K562 (cell line): ENCODE data around the gene GAB1. TPM values are rescaled to one million over a fixed set of nuclear protein-coding genes. Genes with fewer than 3 reads are reported as not detected.

Experiments
- ATAC-seq: fragments of 200-7000 bp; cut with Tn5 transposase; 3 replicates; pipeline ENCODE4 v1.9.1; 2020; ENCODE audit warnings: moderate library complexity
- BruUV-seq: library from RNA; stranded (reverse); fragments of 400-500 nt; replicated peaks from 2 replicates; lab custom pipeline; 2021; lab: Mats Ljungman, UMichigan
- CTCF ChIA-PET: fragments of 300-600 bp; formaldehyde crosslinking; extraction: SDS; loops from one replicate; lab custom pipeline; 2021; ENCODE audit warnings: low intra/inter-chr PET ratio; lab: Yijun Ruan, JAX
- POLR2A ChIA-PET: fragments of 300-600, 350-650 bp; sonication (Branson Sonifier 250); formaldehyde crosslinking; extraction: SDS; loops from one replicate; lab custom pipeline; 2021; ENCODE audit warnings: antibody characterized with exemption, inconsistent platforms; lab: Yijun Ruan, JAX
- DNase-seq, 4 experiments: peaks; one replicate each; pipeline versions ENCODE4 v3.0.0 to v3.0.0-alpha.2; 2011 to 2018; ENCODE audit warnings: low spot score in 3 of 4, mixed read lengths in 3 of 4; ENCODE audit errors: extremely low read depth in 1 of 4
- FAIRE-seq: peaks from 2 replicates; lab custom pipeline; 2011; peaks lifted over from hg19 to GRCh38; lab: Jason Lieb, UNC
- H2AFZ ChIP-seq: 2 replicates; pipeline ENCODE4 v1.6.0; 2011; ENCODE audit warnings: low read depth, low read length, control low read depth, inconsistent platforms
- H3K27ac ChIP-seq: fragments of 200-600 bp; 3 replicates; pipeline ENCODE4 v1.8.0; 2011; ENCODE audit warnings: low read depth, mild to moderate bottlenecking, control low read depth, inconsistent platforms, low read length, moderate library complexity, mixed read lengths; ENCODE audit errors: extremely low read depth
- H3K27me3 ChIP-seq, 2 experiments: fragments of 300-600 bp in 1 of 2; 2 replicates in 1 of 2; 3 replicates in 1 of 2; pipeline versions ENCODE4 v1.6.0 to v1.8.0; 2011; ENCODE audit warnings: inconsistent platforms in 2 of 2, low read length in 2 of 2, mild to moderate bottlenecking in 1 of 2, mixed read lengths in 1 of 2, moderate library complexity in 1 of 2; ENCODE audit not compliant: control insufficient read depth in 2 of 2, insufficient read depth in 2 of 2
- H3K36me3 ChIP-seq: fragments of 300-600 bp; 3 replicates; pipeline ENCODE4 v1.8.0; 2011; ENCODE audit warnings: mild to moderate bottlenecking, low read length, inconsistent platforms; ENCODE audit not compliant: control insufficient read depth, insufficient read depth
- H3K4me1 ChIP-seq, 2 experiments: fragments of 200-600 bp in 1 of 2; replicated peaks in 1 of 2; 2 replicates in 1 of 2; 3 replicates in 1 of 2; pipeline versions ENCODE4 v1.5.1 to v1.8.0; 2011; ENCODE audit warnings: inconsistent platforms in 2 of 2, low read length in 2 of 2, mild to moderate bottlenecking in 1 of 2, mixed read lengths in 1 of 2, moderate library complexity in 1 of 2; ENCODE audit not compliant: control insufficient read depth in 2 of 2, insufficient read depth in 2 of 2
- H3K4me2 ChIP-seq: 2 replicates; pipeline ENCODE4 v1.6.1; 2011; ENCODE audit warnings: low read length, control low read depth, inconsistent platforms, mixed read lengths; ENCODE audit not compliant: insufficient read depth
- H3K4me3 ChIP-seq: fragments of 200-600 bp; sonication (generic), shearing (Covaris generic); 2 replicates; pipeline ENCODE4 v1.5.1; 2016; ENCODE audit warnings: control low read depth, inconsistent platforms
- H3K79me2 ChIP-seq: fragments of 200-600 bp; 3 replicates; pipeline ENCODE4 v1.8.0; 2011; ENCODE audit warnings: low read length, inconsistent platforms; ENCODE audit not compliant: control insufficient read depth, insufficient read depth
- H3K9ac ChIP-seq, 2 experiments: 2 replicates each; pipeline versions ENCODE4 v1.6.0 to v1.6.1; 2011; ENCODE audit warnings: low read depth in 2 of 2, low read length in 2 of 2, control low read depth in 1 of 2, inconsistent platforms in 1 of 2, mild to moderate bottlenecking in 1 of 2, mixed read lengths in 1 of 2; ENCODE audit not compliant: insufficient read depth in 1 of 2
- H3K9me1 ChIP-seq: one replicate; pipeline ENCODE4 v1.6.0; 2011; ENCODE audit warnings: inconsistent platforms, mild to moderate bottlenecking, low read length, moderate library complexity; ENCODE audit not compliant: control insufficient read depth, insufficient read depth
- H3K9me3 ChIP-seq: replicated peaks from 2 replicates; pipeline ENCODE4 v1.5.1; 2011; ENCODE audit warnings: low read depth, low read length, inconsistent platforms; ENCODE audit not compliant: control insufficient read depth, insufficient read depth
- H4K20me1 ChIP-seq: replicated peaks from 2 replicates; pipeline ENCODE4 v1.6.1; 2011; ENCODE audit warnings: low read length, inconsistent platforms, mixed read lengths; ENCODE audit not compliant: control insufficient read depth, insufficient read depth
- FOXM1 ChIP-seq, 2 experiments: fragments of 450-650 bp in 1 of 2; sonication (generic) in 1 of 2; formaldehyde crosslinking in 1 of 2; IDR thresholded peaks; 2 replicates each; pipeline versions ENCODE4 v1.6.1 to v1.9.0; 2017 to 2022; ENCODE audit warnings: low read depth in 2 of 2, mild to moderate bottlenecking in 2 of 2, missing genetic modification reagents in 1 of 2, moderate library complexity in 1 of 2
- TEAD1 ChIP-seq, 2 experiments: fragments of 450-650 bp in 1 of 2; sonication (generic) in 1 of 2; formaldehyde crosslinking; IDR thresholded peaks; 2 replicates each; pipeline versions ENCODE4 v1.4.0 to v1.8.0; 2020 to 2022; ENCODE audit warnings: mild to moderate bottlenecking in 2 of 2, missing genetic modification reagents in 1 of 2
- XRCC4 ChIP-seq: IDR thresholded peaks from one replicate; pipeline ENCODE4 v1.6.1; 2011; ENCODE audit not compliant: insufficient read depth, insufficient read length; ENCODE audit errors: extremely low read depth
- ZBTB33 ChIP-seq: sonication (generic); formaldehyde crosslinking; IDR thresholded peaks from 2 replicates; pipeline ENCODE4 v1.8.1; 2023; ENCODE audit warnings: mild to moderate bottlenecking, missing genetic modification reagents
- ZNF253 ChIP-seq: fragments of 250-450 bp; sonication (Bioruptor Pico); conservative IDR thresholded peaks from 2 replicates; pipeline ENCODE4 v1.6.1; 2021; ENCODE audit warnings: mild to moderate bottlenecking
- ZNF512 ChIP-seq: IDR thresholded peaks from 2 replicates; pipeline ENCODE4 v1.6.1; 2016; ENCODE audit warnings: missing genetic modification characterization, missing compliant biosample characterization
- ZSCAN32 ChIP-seq: fragments of 450-650 bp; formaldehyde crosslinking; IDR thresholded peaks from 2 replicates; pipeline ENCODE4 v1.4.0; 2020; ENCODE audit warnings: mild to moderate bottlenecking, moderate library complexity
- WGBS: fragments of 100-300 bp; shearing (Covaris generic); methylation state at CpG from one replicate; pipeline ENCODE4 v1.1.6; 2016; ENCODE audit warnings: low coverage, mixed read lengths; ENCODE audit not compliant: insufficient coverage; ENCODE audit errors: missing lambda C conversion rate; 5-methylcytosine and 5-hydroxymethylcytosine counted together
- in situ Hi-C: fragments of 300-500 bp; cut with MboI; formaldehyde crosslinking; loops from 4 replicates; pipeline ENCODE4 v1.15.0; 2018; ENCODE audit warnings: inconsistent platforms, mixed read lengths
- intact Hi-C: fragments of 100-400 bp; cut with micrococcal nuclease; formaldehyde crosslinking; loops from 2 replicates; pipeline ENCODE4 v1.14.2; 2022
- polyA plus RNA-seq, 8 experiments: library from polyadenylated mRNA; depleted of rRNA in 4 of 8; stranded (reverse) in 5 of 8; unstranded in 3 of 8; fragments of >200 nt; fragmentation: Nextera tagmentation in 2 of 8; fragmentation: Illumina TruSeq in 1 of 8; extraction: Ambion mirVana in 2 of 8; extraction: Trizol in 1 of 8; gene quantifications; 2 replicates each; pipeline versions ENCODE4 v1.2.1 to v1.2.3, GENCODE V29; 2011 to 2014; ENCODE audit warnings: inconsistent platforms in 1 of 8, missing spikeins in 1 of 8
- total RNA-seq, 7 experiments: library from RNA; depleted of rRNA in 6 of 7; stranded (reverse); fragments of >200 nt in 6 of 7; fragmentation: Illumina TruSeq in 2 of 7; extraction: Trizol in 2 of 7; gene quantifications; 2 replicates each; pipeline versions ENCODE4 v1.2.1 to v1.2.3, GENCODE V29; 2011 to 2021; ENCODE audit warnings: low replicate concordance in 1 of 7

The GAB1 gene
- total and polyA plus RNA-seq, 9 of the 15 experiments (the other 6 are each of a cell fraction or from before 2014, with no cell fraction given): 1.3 to 14.6 (median 7.5) TPM

- no peaks in the 10 kb centered on the region for H4K20me1 ChIP-seq
- DNase-seq (no peak), ATAC-seq (no peak), FAIRE-seq (peak; percentile 68)
- CTCF ChIA-PET: no interaction called here
- no peak overlapping the region for H3K4me3 ChIP-seq
- H3K4me2 ChIP-seq: peak overlapping the region; percentile 83
- WGBS: 43% methylated on average over 5 of the region's 5 CpGs
- BruUV-seq: no TSS peak
- H3K9me3 ChIP-seq: no peaks in the 10 kb centered on the region
- H3K9me1 ChIP-seq: no peaks in the 10 kb centered on the region
- H2AFZ ChIP-seq: no peak overlapping the region
- peak overlapping the region in 1 of 2 experiments; percentile 64; a peak in 1 of 4 replicates for H3K9ac ChIP-seq
- in situ Hi-C loops (no loop called here), intact Hi-C loops (loop anchor here (2.0 to 5.0 kb wide), 3 partner anchors 36 to 174 kb away; partner anchors contain the start of gene SMARCA5)
- peaks cover 42% of the 10 kb centered on the region for H3K79me2 ChIP-seq
- H3K36me3 ChIP-seq: no peaks in the 10 kb centered on the region
- H3K27me3 ChIP-seq: no peaks in the 10 kb centered on the region
- peaks cover 9 to 27% of the 10 kb centered on the region in 2 experiments; a peak in 4 of 5 replicates for H3K4me1 ChIP-seq
- no peak overlapping the region for H3K27ac ChIP-seq
- POLR2A ChIA-PET: interaction anchor here (0.6 to 1.7 kb wide), 2 partner anchors 10 to 174 kb away, joined by 3 read pairs; no protein-coding TSS in a partner anchor
- no peak for TF ChIP-seq XRCC4
- no peak for TF ChIP-seq ZNF512 (tag)
- no peak for TF ChIP-seq ZNF253 (CRISPR knock-in tag)
- TF ChIP-seq TEAD1 (CRISPR knock-in tag; IDR thresholded peaks at IDR 0.05): no peak
- TF ChIP-seq FOXM1 (IDR thresholded peaks at IDR 0.05; ENCODE audit: low read depth): no peak
- TF ChIP-seq FOXM1 (CRISPR knock-in tag; IDR thresholded peaks at IDR 0.05; ENCODE audit: low read depth): no peak
- no peak for TF ChIP-seq ZBTB33 (CRISPR knock-in tag)
- TF ChIP-seq ZSCAN32 (CRISPR knock-in tag): no peak
Measured at GRCh38 chr4:143338313-143338712, 1.6 kb downstream of the GAB1 start.
